MM.1S (cell line): Measurements from ENCODE around the gene AMOTL1.
A peak's percentile ranks its signal among the peaks of the same experiment; 100 is the strongest.

Source experiments
- EZH2 ChIP-seq: fragments of 300-600 bp; sonication (generic); optimal IDR thresholded peaks from 2 replicates; pipeline ENCODE3; 2017; ENCODE audit warnings: low read depth, mild to moderate bottlenecking, antibody characterized with exemption, low read length, mixed read lengths
- EZH2phosphoT487 ChIP-seq: fragments of 300-600 bp; sonication (generic); IDR thresholded peaks from 2 replicates; pipeline ENCODE4 v1.6.1; 2018; ENCODE audit warnings: antibody characterized with exemption, low read length
- TF ChIP-seq, protein P1 (sequence below): fragments of 300-600 bp; sonication (generic); IDR thresholded peaks from 2 replicates; pipeline ENCODE4 v1.5.1; 2016; ENCODE audit warnings: antibody characterized with exemption, low read length, mixed read lengths

DNA sequence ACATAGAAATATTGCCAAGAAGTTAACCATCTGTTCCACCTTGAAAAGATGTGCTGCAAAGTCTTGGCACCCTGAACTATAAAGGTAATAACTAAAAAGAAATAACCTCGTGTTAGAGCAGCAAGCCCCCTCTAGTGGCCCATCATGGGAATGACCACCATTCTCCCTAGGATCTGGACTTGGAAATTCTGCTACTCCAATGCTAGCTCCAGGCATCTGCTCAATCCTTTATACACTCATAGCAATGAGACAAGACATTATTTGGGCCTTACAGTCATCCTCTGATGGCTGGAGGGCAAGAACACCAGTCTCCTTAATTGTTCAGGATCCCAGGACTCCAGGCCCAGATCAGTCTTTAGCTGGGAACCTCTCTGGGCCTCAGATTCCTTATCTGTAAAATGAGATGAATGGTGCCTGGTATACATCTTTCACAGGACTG lies 129.2 kb downstream of the AMOTL1 start:
- TF ChIP-seq, protein P1, sequence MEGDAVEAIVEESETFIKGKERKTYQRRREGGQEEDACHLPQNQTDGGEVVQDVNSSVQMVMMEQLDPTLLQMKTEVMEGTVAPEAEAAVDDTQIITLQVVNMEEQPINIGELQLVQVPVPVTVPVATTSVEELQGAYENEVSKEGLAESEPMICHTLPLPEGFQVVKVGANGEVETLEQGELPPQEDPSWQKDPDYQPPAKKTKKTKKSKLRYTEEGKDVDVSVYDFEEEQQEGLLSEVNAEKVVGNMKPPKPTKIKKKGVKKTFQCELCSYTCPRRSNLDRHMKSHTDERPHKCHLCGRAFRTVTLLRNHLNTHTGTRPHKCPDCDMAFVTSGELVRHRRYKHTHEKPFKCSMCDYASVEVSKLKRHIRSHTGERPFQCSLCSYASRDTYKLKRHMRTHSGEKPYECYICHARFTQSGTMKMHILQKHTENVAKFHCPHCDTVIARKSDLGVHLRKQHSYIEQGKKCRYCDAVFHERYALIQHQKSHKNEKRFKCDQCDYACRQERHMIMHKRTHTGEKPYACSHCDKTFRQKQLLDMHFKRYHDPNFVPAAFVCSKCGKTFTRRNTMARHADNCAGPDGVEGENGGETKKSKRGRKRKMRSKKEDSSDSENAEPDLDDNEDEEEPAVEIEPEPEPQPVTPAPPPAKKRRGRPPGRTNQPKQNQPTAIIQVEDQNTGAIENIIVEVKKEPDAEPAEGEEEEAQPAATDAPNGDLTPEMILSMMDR: peak; percentile 86
- TF ChIP-seq EZH2phosphoT487 (no peak), EZH2 (no peak)
